CD14-positive monocyte (primary cell): Measurements from ENCODE around the gene KAT2B. TPM values are rescaled to one million over a fixed set of nuclear protein-coding genes. Genes with fewer than 3 reads are reported as not detected.
A peak's percentile ranks its signal among the peaks of the same experiment; 100 is the strongest.

ENCODE experiments used
- DNase-seq, 3 donors: peaks; one replicate each; pipeline ENCODE4 v3.0.0-alpha.2; 2011 to 2022
- H2AFZ ChIP-seq: 2 replicates; pipeline ENCODE4 v1.6.0; 2012; ENCODE audit warnings: mild to moderate bottlenecking, low read depth, low read length, inconsistent platforms; ENCODE audit not compliant: insufficient read depth, poor library complexity, severe bottlenecking
- H3K27ac ChIP-seq, 2 donors: 1 replicate in 1 of 2; 2 replicates in 1 of 2; pipeline ENCODE4 v1.5.1; 2012 to 2013; ENCODE audit warnings: low read length in 2 of 2, control low read depth in 1 of 2, inconsistent platforms in 1 of 2, low read depth in 1 of 2, mild to moderate bottlenecking in 1 of 2
- H3K27me3 ChIP-seq, 2 donors: one replicate each; pipeline versions ENCODE4 v1.6.0 to v1.6.1; 2011 to 2013; ENCODE audit warnings: low read length in 2 of 2; ENCODE audit not compliant: control insufficient read depth in 2 of 2, insufficient read depth in 2 of 2
- H3K36me3 ChIP-seq, 2 donors: replicated peaks in 1 of 2; 1 replicate in 1 of 2; 2 replicates in 1 of 2; pipeline versions ENCODE4 v1.5.1 to v1.6.1; 2012 to 2013; ENCODE audit warnings: low read length in 2 of 2, control low read depth in 1 of 2, inconsistent platforms in 1 of 2, mild to moderate bottlenecking in 1 of 2; ENCODE audit not compliant: insufficient read depth in 2 of 2, control insufficient read depth in 1 of 2
- H3K4me1 ChIP-seq, 2 donors: 1 replicate in 1 of 2; 2 replicates in 1 of 2; pipeline versions ENCODE4 v1.5.1 to v1.6.1; 2012 to 2013; ENCODE audit warnings: low read length in 2 of 2, control low read depth in 1 of 2, inconsistent platforms in 1 of 2, mild to moderate bottlenecking in 1 of 2, moderate library complexity in 1 of 2; ENCODE audit not compliant: insufficient read depth in 2 of 2, control insufficient read depth in 1 of 2
- H3K4me2 ChIP-seq: replicated peaks from 2 replicates; pipeline ENCODE3; 2012; ENCODE audit warnings: low read length, moderate library complexity, mild to moderate bottlenecking; ENCODE audit not compliant: poor library complexity, severe bottlenecking; ENCODE audit errors: extremely low read depth
- H3K4me3 ChIP-seq, 3 experiments: fragments of 200-600 bp in 1 of 3; sonication (generic) in 1 of 3; replicated peaks in 1 of 3; 1 replicate in 2 of 3; 2 replicates in 1 of 3; pipeline ENCODE4 v1.5.1; 2011 to 2013; ENCODE audit warnings: low read length in 3 of 3, mild to moderate bottlenecking in 3 of 3, control low read depth in 2 of 3, low read depth in 2 of 3, inconsistent platforms in 1 of 3, moderate library complexity in 1 of 3
- H3K79me2 ChIP-seq: 2 replicates; pipeline ENCODE4 v1.6.0; 2012; ENCODE audit warnings: mild to moderate bottlenecking, control low read depth, inconsistent platforms, low read length, moderate library complexity; ENCODE audit not compliant: insufficient read depth
- H3K9ac ChIP-seq: 2 replicates; pipeline ENCODE4 v1.6.0; 2017; ENCODE audit warnings: low read length, mild to moderate bottlenecking; ENCODE audit not compliant: insufficient read depth, poor library complexity, severe bottlenecking
- H3K9me3 ChIP-seq, 2 donors: replicated peaks in 1 of 2; 1 replicate in 1 of 2; 2 replicates in 1 of 2; pipeline versions ENCODE4 v1.5.1 to v1.6.1; 2012 to 2013; ENCODE audit warnings: low read length in 2 of 2, control low read depth in 1 of 2; ENCODE audit not compliant: control insufficient read depth in 1 of 2, insufficient read depth in 1 of 2
- H4K20me1 ChIP-seq: 2 replicates; pipeline ENCODE4 v1.6.0; 2012; ENCODE audit warnings: mild to moderate bottlenecking, low read length, control low read depth, moderate library complexity; ENCODE audit not compliant: insufficient read depth
- H3K27ac Mint-ChIP-seq, 7 donors: one replicate each; pipeline ENCODE4 v1.8.0; 2020; ENCODE audit warnings: mild to moderate bottlenecking in 7 of 7, mixed read lengths in 7 of 7, moderate library complexity in 6 of 7, inconsistent platforms in 2 of 7
- H3K27me3 Mint-ChIP-seq, 3 donors: one replicate each; pipeline ENCODE4 v1.8.0; 2021 to 2022; ENCODE audit warnings: low read depth in 3 of 3, mild to moderate bottlenecking in 3 of 3, mixed read lengths in 3 of 3, moderate library complexity in 3 of 3, inconsistent platforms in 1 of 3
- H3K36me3 Mint-ChIP-seq, 2 donors: one replicate each; pipeline ENCODE4 v1.8.0; 2020; ENCODE audit warnings: mixed read lengths in 2 of 2, inconsistent platforms in 1 of 2, mild to moderate bottlenecking in 1 of 2
- H3K4me1 Mint-ChIP-seq: one replicate; pipeline ENCODE4 v1.8.0; 2020; ENCODE audit warnings: mild to moderate bottlenecking, mixed read lengths
- H3K4me3 Mint-ChIP-seq, 2 donors: one replicate each; pipeline ENCODE4 v1.8.0; 2020; ENCODE audit warnings: mild to moderate bottlenecking in 2 of 2, mixed read lengths in 2 of 2, moderate library complexity in 1 of 2
- H3K9me3 Mint-ChIP-seq, 7 donors: one replicate each; pipeline ENCODE4 v1.8.0; 2020 to 2022; ENCODE audit warnings: mixed read lengths in 7 of 7, mild to moderate bottlenecking in 6 of 7, moderate library complexity in 6 of 7, inconsistent platforms in 2 of 7
- WGBS: methylation state at CpG from one replicate; pipeline ENCODE4 v1.1.5; 2013; ENCODE audit warnings: missing lambda C conversion rate; ENCODE audit not compliant: insufficient coverage; 5-methylcytosine and 5-hydroxymethylcytosine counted together
- intact Hi-C, 2 donors: fragments of 100-400 bp; cut with micrococcal nuclease; formaldehyde crosslinking; loops; one replicate each; pipeline versions ENCODE4 v1.15.0 to v1.15.1; 2023
- polyA plus RNA-seq, 3 donors: library from polyadenylated mRNA; depleted of rRNA in 1 of 3; unstranded in 2 of 3; stranded (reverse) in 1 of 3; fragments of 300-500 nt in 2 of 3; fragments of >200 nt in 1 of 3; fragmentation: Illumina TruSeq in 2 of 3; gene quantifications; 1 replicate in 2 of 3; 2 replicates in 1 of 3; pipeline ENCODE4 v1.2.3, GENCODE V29; 2012 to 2021
- TF ChIP-seq, protein P1 (sequence below): fragments of 200-600 bp; IDR thresholded peaks from one replicate; pipeline ENCODE4 v1.8.0; 2022; ENCODE audit warnings: antibody characterized with exemption, mild to moderate bottlenecking

The KAT2B gene
- polyA plus RNA-seq, 3 donors: 2.7 to 14.6 (median 3.5) TPM

DNA sequence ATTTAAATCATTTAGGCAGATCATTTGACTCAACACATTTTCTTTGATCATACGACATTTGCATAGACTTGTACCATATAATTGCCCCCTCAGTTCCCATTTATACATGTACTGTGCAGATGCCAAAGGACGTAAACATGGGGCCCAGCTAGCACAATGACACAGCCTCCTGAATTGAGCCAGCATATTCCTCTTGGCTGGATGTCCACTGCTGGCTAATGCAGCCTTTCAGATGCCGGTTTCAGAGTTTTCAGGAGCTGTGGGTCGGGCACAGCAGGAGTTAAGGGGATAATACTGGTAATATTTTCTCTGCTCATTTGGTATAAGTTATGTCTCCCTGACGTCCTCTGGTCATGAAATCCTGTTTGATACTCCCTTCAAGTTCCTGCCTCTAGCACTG lies 39.4 kb downstream of the KAT2B start:
- Histone ChIP-seq H3K4me1 (no peaks in the 10 kb centered on the region), H3K9me3 (no peaks in the 10 kb centered on the region), H3K4me2 (no peak overlapping the region), H3K36me3 (peaks cover 4 to 8% of the 10 kb centered on the region in 2 donors), H3K9ac (no peak overlapping the region), H2AFZ (no peak overlapping the region), H4K20me1 (no peaks in the 10 kb centered on the region), H3K27ac (no peak overlapping the region), H3K27me3 (no peaks in the 10 kb centered on the region), H3K4me3 (no peak overlapping the region), H3K79me2 (no peaks in the 10 kb centered on the region)
- Mint-ChIP-seq H3K4me3 (no peak overlapping the region), H3K4me1 (peaks cover 8% of the 10 kb centered on the region), H3K27me3 (no peaks in the 10 kb centered on the region), H3K27ac (no peak overlapping the region), H3K36me3 (peaks cover 26 to 38% of the 10 kb centered on the region in 2 donors), H3K9me3 (no peaks in the 10 kb centered on the region)
- no peak for DNase-seq
- 65% methylated on average over 4 of the region's 5 CpGs for WGBS
- TF ChIP-seq, protein P1, sequence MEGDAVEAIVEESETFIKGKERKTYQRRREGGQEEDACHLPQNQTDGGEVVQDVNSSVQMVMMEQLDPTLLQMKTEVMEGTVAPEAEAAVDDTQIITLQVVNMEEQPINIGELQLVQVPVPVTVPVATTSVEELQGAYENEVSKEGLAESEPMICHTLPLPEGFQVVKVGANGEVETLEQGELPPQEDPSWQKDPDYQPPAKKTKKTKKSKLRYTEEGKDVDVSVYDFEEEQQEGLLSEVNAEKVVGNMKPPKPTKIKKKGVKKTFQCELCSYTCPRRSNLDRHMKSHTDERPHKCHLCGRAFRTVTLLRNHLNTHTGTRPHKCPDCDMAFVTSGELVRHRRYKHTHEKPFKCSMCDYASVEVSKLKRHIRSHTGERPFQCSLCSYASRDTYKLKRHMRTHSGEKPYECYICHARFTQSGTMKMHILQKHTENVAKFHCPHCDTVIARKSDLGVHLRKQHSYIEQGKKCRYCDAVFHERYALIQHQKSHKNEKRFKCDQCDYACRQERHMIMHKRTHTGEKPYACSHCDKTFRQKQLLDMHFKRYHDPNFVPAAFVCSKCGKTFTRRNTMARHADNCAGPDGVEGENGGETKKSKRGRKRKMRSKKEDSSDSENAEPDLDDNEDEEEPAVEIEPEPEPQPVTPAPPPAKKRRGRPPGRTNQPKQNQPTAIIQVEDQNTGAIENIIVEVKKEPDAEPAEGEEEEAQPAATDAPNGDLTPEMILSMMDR: no peak
- intact Hi-C loops: loop anchor here in 1 of 2 donors (2.0 to 5.0 kb wide), 2 partner anchors 37 to 49 kb away; partner anchors contain the start of gene KAT2B

GRCh38 chr3:20080956-20081554 lies 40.8 kb downstream of the KAT2B start:
- WGBS: 7% methylated on average over 7 of the region's 8 CpGs
- DNase-seq: peak in 2 of 3 donors; percentile 10 to 13
- H3K9me3 Mint-ChIP-seq: no peaks in the 10 kb centered on the region
- intact Hi-C loops: no loop called here
- Histone ChIP-seq H4K20me1 (no peaks in the 10 kb centered on the region), H3K9ac (no peak overlapping the region), H3K79me2 (no peaks in the 10 kb centered on the region), H3K4me3 (no peak overlapping the region), H3K27me3 (no peaks in the 10 kb centered on the region), H3K27ac (peak overlapping the region in 1 of 2 donors; percentile 50), H2AFZ (no peak overlapping the region), H3K9me3 (no peaks in the 10 kb centered on the region), H3K36me3 (peaks cover 0 to 11% of the 10 kb centered on the region in 2 donors), H3K4me2 (no peak overlapping the region), H3K4me1 (no peaks in the 10 kb centered on the region)
- TF ChIP-seq, protein P1: no peak
- H3K36me3 Mint-ChIP-seq: peaks cover 25 to 41% of the 10 kb centered on the region in 2 donors
- H3K4me1 Mint-ChIP-seq: peaks cover 8% of the 10 kb centered on the region
- no peaks in the 10 kb centered on the region for H3K27me3 Mint-ChIP-seq
- peak overlapping the region in 5 of 7 donors; percentile 39 to 74 (median 50) for H3K27ac Mint-ChIP-seq
- H3K4me3 Mint-ChIP-seq: no peak overlapping the region
